GM12801 (cell line): ENCODE measurements around the gene ATG2A.

Source experiments
- TF ChIP-seq, protein P1 (sequence below): IDR thresholded peaks from one replicate; pipeline ENCODE4 v1.5.1; 2011; ENCODE audit warnings: control low read depth; ENCODE audit not compliant: insufficient read length; ENCODE audit errors: extremely low read depth

Gene ATG2A

DNA sequence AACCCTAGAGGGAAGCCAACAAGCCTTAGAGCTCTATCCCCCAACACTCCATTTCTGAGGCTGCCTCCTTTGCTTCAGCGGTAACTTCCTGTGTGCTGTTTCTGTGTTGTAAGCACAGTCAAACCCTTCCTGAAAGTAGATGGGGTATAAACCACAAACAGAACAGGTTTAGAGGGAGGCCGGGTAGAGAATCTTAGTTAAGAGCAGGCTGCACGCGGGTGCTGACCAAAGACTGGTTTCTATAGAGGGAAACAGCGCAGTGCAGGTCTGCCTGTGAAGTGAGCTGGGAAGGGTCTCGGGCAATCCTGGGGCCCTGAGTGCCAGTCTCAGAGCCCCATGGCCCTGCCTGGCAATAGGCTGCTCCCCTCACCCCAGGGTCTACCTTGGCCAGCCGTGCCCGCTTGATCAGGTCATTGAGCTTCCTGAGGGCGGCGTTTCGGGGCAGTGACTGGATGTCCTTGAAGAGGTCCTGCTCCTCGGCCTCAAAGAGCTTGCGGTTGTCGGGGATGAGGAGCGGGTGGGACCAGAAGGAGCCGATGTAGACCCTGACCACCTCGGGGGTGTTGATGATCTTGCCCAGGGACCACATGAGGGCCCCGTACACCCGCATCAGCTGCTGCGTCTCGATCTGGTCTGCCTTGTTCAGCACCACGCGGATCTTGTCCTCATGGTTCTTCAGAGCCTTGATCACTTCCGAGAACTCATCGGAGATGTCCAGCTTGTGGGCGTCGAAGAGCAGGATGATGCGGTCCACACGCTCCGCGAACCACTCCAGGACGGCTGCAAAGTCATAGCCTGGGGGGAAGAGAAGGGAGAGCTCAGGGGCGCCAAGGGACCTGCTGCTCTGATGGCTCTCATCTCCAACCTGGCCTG, 57.2 kb downstream of the ATG2A start:
- TF ChIP-seq, protein P1, sequence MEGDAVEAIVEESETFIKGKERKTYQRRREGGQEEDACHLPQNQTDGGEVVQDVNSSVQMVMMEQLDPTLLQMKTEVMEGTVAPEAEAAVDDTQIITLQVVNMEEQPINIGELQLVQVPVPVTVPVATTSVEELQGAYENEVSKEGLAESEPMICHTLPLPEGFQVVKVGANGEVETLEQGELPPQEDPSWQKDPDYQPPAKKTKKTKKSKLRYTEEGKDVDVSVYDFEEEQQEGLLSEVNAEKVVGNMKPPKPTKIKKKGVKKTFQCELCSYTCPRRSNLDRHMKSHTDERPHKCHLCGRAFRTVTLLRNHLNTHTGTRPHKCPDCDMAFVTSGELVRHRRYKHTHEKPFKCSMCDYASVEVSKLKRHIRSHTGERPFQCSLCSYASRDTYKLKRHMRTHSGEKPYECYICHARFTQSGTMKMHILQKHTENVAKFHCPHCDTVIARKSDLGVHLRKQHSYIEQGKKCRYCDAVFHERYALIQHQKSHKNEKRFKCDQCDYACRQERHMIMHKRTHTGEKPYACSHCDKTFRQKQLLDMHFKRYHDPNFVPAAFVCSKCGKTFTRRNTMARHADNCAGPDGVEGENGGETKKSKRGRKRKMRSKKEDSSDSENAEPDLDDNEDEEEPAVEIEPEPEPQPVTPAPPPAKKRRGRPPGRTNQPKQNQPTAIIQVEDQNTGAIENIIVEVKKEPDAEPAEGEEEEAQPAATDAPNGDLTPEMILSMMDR, result no peak

DNA sequence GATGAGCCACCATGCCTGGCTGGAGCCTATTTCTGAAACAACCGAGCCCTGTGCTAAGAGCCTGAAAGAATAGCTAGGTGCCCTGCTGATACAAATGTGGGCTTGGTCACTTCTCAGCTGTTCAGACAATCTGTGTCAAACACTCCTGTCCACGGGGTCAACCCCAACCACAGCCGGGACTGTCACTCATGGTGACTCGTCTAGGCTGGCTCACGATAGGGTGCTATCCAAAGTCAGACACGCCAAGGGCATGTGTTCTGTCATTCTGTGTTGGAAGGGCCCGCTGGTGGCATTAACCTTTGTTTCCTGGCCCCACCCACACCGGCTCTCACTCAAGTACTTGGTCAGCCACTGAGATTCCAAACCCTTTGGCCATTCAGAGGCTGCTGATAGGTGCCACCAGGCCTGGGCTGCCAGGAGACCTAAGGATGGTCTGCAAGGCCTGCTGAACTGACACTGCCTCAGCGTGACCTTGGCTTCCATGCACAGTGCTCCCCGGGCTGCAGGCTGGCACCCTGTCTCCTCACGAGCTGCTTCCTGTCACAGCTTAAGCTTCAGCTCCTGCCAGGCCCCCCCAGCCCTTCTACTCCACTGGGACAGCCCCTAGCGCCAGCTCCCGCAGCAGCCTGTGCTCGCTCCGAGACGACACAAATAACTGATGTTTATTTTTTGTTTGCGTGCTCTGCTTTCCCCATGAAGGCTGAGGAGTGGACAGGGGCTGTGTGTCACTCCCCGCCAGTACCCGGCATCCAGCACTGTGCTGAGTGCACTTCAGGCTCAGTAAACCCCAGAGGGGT, 58.3 kb downstream of the ATG2A start:
- TF ChIP-seq, protein P1, result no peak

DNA sequence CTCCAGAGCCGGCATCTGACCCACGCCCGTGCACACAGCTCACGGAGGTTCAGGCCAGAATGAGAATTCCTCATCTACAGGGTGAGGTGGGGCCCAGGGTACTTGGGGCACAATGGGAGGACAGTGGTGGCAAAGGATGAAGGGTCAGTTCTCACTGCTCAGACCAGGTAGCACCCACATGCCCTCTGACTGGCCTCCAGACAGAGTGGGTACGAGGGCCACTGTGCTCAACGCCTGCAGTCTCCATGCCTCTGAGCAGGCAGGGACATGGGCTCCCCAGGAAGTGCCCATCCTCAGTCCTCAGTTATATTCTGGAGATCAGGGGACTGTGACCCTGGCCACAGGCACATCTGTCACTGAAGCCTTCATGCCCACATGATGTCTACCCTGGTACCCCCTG, 59.5 kb downstream of the ATG2A start:
- TF ChIP-seq, protein P1, result no peak

DNA sequence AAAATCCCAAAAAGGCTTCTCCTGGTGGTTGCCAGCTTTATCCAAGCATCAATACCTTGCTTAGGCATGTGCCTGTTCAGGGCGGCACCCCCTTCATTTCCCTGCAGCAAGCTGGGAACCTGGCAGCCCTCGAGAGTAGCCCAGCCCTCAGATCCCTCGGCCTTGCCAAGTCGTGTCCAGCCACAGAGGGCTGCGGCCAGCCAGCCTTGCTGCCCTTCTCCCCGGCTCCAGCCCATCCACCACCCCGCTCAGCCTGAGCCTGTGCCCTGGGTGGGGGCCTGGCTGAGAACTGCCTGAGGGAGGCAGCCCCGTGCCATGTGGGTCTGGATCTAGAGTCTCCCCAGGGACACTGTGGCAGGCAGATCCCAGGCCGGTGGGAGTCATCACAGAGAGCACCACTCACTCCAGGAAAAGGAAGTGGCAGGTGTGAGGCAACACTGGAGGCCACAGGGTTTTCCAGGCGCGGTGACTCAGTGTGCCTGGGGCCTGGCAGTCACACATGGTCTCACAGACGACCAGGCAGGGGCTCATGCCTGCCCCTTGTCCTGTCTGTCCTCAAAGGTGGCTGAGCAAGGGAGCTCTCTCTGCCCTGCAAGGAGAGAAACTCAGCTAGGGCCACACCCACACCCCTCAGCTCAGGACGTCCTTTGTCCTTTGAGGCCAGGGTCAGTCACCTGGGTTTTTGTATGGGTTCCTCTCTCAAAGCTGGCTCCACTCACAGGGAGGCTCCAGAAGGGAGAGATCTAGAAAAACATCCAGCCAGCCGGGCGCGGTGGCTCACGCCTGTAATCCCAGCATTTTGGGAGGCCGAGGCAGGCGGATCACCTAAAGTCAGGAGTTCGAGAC, 60.4 kb downstream of the ATG2A start:
- TF ChIP-seq, protein P1, result no peak

DNA sequence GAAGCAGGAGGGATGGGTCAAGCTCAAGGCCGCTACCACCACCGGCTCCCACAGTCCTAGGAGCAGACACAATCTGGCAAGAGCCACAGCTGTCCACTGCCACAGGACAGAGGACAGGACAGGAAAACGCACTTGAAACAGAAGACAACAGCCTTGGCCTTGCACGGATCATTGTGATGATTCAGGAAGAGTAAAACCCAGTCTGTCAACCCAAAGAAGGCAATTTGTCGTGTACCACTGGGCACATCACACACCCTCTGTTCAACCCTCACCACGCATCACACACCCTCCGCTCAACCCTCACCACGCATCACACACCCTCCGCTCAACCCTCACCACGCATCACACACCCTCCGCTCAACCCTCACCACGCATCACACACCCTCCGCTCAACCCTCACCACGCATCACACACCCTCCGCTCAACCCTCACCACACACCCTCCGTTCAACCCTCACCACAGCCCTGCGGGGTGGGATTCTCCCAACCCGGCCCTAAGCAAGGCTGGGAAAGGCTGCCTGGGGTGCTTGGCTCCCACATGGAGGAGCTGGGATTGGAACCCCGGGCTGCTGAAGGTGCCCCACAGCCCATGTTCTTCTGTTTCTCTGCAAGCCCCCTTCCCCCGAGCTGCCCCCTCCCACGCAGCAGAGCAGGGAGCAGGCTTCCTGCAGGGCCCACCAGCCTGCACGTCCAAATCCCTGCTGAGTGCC, 61.3 kb downstream of the ATG2A start:
- TF ChIP-seq, protein P1, result no peak

DNA sequence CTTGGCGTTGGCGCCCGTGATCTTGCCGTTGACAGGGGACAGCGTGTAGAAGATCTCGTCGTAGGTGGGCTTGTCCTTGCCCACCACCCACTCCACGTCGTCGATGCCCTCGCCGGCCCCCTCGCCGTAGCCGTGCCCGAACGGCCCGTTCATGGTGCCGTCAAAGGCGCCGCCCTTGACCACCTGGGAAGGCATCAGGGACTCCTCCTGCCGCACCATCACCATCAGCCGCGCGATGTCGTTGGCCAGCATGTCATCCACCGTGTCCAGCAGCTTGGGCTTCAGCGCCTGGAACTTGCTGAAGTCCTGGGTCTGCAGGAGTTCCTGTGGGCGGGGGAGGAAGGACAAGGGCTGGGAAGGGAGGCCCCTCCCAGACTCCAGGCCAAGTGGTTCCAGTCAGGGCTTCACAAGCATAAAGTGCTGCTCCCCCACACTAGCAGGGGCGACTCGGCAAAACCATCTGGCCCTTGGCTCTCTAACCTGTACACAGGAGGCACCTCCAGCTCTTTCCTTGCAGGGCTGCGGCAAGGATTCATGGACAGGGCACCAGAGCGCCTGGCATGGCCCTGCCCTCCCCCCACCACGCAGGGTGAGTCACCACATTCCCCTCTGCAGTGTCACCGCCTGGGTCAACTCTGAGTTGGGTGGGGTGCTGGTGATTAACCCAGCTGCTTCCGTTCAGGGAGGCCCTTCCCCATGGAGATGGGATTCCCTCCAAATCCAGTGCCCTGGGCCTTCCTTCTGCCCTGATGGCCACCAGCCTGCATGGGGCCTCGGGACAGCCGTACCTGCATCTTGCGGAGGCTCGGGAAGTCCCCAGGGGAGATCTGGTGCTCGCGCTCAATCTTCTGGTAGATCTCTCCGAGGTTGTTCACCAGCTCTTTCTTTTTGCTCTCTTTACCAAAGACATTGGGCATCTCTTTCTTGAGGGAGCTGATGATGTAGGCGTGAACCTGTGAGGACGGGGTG, 62.2 kb downstream of the ATG2A start:
- TF ChIP-seq, protein P1, result no peak
